Astrocyte of the cerebellum (primary cell): ENCODE data around the gene PACRG.

Experiments used
- DNase-seq: peaks from one replicate; pipeline ENCODE4 v3.0.0-alpha.2; 2011; ENCODE audit warnings: low read depth
- H3K4me3 ChIP-seq: 2 replicates; pipeline ENCODE4 v1.5.1; 2011; ENCODE audit warnings: mild to moderate bottlenecking, low read depth, low read length, moderate library complexity
- in situ Hi-C: cut with HindIII; loops from 2 replicates; pipeline ENCODE4 v1.10.0; 2017; ENCODE audit warnings: low sequenced_read_pairs
- TF ChIP-seq, protein P1 (sequence below): IDR thresholded peaks from 2 replicates; pipeline ENCODE4 v1.5.1; 2012; ENCODE audit warnings: low read length, low read depth, moderate library complexity, mild to moderate bottlenecking; ENCODE audit errors: missing control alignments

The PACRG gene

DNA sequence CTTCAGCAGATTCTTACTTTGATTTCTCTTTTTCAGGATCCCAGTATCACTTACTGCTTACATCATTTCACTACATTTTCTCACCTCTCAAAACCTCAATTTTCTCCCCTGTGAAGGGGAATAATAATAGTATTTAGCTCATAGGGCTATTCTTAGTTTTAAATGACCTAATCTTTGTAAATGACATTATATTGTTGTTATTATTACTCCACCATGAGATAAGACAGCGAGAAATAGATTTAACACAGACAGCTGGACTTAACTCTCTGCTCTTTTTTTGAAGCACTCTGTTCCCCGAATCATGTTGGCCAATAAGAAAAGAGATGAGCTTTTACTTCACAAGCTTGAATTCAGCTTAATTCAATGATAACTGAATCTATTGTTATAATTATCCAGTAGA, 578.2 kb downstream of the PACRG start:
- in situ Hi-C loops: no loop called here

DNA sequence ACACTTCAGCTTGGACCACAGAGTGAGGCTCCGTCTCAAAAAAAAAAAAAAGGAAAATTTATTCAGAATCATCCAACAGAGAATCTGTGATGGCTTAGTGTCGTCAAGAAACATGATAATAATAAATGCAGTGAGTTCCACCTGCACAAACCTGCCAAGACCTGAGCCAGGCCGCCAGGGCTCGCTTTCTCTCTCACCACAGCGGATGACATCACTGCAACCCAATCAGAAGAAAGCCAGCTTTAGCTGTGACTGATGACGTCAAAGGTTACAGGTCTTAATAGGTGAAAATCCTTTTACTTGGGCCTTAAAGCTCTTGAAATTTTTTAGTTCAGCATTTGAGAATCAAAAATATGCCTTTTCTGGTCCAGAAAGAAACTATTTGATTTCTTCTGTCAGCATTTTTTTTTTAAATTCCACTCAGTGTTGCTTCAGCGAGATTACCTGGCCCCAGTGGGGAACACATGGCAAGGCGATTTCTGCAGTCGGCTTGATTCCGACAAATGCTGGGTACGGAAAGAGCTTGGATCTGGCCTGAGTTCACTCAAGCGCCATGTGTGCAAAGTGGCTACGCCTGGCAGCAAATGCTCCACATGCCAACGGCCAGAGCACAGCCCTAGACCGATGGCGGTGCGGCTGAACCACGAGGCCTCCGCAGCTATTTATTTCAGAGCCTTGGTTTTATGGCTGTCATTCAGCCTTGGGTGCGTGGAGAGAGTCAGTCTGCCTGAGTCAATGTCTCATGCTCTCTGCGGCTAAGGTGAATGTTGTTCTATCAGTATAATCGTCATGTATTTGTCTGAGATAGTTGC, 581.1 kb downstream of the PACRG start:
- H3K4me3 ChIP-seq: no peak overlapping the region
- DNase-seq: no peak
- TF ChIP-seq, protein P1, sequence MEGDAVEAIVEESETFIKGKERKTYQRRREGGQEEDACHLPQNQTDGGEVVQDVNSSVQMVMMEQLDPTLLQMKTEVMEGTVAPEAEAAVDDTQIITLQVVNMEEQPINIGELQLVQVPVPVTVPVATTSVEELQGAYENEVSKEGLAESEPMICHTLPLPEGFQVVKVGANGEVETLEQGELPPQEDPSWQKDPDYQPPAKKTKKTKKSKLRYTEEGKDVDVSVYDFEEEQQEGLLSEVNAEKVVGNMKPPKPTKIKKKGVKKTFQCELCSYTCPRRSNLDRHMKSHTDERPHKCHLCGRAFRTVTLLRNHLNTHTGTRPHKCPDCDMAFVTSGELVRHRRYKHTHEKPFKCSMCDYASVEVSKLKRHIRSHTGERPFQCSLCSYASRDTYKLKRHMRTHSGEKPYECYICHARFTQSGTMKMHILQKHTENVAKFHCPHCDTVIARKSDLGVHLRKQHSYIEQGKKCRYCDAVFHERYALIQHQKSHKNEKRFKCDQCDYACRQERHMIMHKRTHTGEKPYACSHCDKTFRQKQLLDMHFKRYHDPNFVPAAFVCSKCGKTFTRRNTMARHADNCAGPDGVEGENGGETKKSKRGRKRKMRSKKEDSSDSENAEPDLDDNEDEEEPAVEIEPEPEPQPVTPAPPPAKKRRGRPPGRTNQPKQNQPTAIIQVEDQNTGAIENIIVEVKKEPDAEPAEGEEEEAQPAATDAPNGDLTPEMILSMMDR: no peak
- in situ Hi-C loops: no loop called here

More for the DNA sequence above, 578.2 kb downstream of the PACRG start:
- TF ChIP-seq, protein P1: no peak
- DNase-seq: no peak
- no peak overlapping the region for H3K4me3 ChIP-seq

DNA sequence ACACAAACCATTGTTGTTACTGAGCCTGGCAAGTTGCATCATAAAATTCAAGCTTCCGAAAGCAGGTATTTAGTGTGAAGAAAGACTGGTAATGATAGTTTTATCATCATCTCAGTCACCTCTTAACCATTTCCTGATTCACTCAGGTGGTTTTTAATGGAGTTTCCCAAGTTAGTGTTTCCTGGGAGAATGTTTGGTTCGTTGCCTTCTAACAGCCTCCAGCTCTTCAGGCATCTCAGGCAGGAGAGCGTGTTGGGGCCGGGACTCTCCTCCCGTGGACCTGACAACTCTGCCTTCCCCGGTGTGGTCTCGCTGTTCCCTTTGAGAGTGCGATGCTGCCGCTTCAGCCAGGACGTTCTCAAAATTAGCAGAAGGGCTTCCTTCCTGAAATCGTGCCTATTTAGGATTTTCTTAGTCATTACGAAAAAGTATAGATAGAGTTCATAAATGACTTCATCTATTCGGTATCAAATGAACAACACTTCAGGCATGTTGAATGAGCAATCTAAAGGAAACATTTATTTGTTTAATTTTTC, 581.8 kb downstream of the PACRG start:
- in situ Hi-C loops: no loop called here
- TF ChIP-seq, protein P1: no peak
- no peak overlapping the region for H3K4me3 ChIP-seq
- DNase-seq: no peak

DNA sequence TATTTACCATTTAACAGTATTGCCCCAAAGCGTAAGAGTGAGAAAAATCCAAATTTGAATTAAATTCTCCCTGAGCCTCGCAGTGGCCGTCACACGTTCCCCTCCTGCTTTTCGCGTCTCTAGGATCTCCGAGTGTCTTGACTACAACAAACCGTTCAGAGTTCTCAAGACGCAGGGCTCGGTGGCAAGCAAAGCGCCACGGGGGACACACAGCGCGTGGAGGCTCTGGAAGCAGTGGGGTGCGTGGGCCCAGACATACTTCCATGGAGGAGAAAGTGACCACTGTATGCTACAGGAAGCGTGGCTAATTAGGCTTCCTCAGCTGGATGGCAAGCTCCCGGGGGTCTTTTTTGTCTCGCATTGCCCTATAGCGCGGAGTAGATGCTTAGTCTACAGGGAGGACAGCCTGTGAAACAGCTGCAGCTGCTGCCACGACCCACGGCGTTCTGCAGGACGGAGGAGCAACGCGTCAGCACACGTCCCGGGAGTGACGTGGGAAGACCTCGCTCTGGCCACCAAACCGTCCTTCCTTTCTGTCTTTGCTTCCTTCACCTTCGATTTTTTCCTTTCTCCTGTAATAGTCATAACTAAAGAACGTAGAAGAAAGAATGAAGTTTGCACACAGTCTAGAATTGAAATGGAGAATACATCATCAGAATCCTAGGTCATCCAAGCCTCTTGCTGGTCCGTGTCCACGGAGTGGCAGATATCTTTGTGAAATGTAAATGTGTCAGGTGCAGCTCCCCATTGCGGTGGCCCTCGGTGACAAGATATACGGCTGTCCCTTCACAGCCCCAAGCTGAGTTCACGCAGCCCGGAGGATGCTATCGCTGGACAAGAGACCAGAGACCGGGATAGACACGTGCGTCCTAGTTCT, 582.6 kb downstream of the PACRG start:
- DNase-seq: no peak
- in situ Hi-C loops: no loop called here
- TF ChIP-seq, protein P1: no peak
- no peak overlapping the region for H3K4me3 ChIP-seq

DNA sequence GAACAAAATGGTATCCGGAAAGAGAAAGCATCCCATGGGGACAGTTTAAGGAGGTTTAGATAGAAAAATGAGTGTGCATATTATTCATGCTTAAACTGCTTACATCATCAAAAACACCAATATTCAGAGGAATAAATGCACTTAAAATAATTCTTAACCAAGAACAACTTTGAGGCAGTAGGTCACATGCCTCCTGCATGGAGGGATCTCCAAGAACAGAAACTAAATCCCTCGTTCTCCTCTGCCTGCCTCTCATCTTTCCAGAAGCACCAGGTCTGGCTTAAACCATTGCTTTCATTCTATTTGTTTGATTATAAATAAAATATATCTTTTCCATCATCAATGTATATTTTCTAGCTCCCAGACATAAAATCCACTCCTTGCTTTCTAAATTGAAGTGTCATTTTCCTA, 583.2 kb downstream of the PACRG start:
- DNase-seq: no peak
- in situ Hi-C loops: no loop called here
- TF ChIP-seq, protein P1: no peak
- H3K4me3 ChIP-seq: no peak overlapping the region

DNA sequence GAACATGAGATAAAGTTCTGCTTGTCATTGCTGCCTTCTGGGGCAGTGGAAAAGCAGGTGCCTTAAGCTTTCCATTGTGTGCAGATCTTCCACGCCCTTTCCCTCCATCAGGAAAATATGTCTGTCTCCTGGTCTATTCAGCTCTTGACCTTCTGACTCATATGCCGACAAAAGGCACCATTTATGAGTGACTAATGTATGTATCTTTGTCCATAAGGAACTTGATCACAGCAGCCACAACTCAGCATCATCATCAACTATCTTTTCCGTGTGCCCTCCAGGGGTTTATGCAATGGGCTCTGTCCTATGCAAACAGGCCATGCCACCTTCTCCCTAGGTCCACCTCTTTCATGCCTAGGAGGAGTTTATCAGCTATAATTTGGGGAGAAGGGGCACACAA, 584.1 kb downstream of the PACRG start:
- H3K4me3 ChIP-seq: no peak overlapping the region
- TF ChIP-seq, protein P1: no peak
- in situ Hi-C loops: no loop called here
- DNase-seq: no peak
